ENCODE results near the gene EXOC7. TPM values are rescaled to one million over a fixed set of nuclear protein-coding genes. Genes with fewer than 3 reads are reported as not detected.

EXOC7 gene
- total RNA-seq, 1 donor from 2014 or later = 79.8 TPM

DNA sequence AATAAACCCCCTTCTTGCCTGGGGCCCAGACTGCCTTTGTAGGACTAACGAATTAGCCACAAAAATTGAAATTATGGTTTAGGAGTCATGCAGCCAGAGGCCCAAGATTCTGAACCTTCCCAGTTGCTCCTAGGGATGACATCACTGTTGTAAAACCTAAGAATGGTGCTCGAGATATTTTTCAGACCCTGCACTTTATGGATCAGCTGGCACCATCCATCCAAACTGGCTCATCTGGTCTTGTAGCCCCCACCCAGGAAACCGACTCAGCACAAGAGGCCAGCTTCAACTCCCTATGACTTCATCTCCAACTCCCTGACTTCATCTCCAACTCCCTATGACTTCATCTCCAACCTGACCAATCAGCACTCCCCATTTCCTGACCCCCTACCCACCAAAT, 65.5 kb downstream of the EXOC7 start:
- peaks cover 4 to 49% of the 10 kb centered on the region in 2 donors for H3K36me3 ChIP-seq
- intact Hi-C loops (cut with DNase I) = no loop called here
- H3K27ac ChIP-seq = no peak overlapping the region
- no peak overlapping the region for H3K4me3 ChIP-seq
- H3K9me3 ChIP-seq = no peaks in the 10 kb centered on the region
- no peak for DNase-seq (ENCODE audit: extremely low spot score in 2 of 2)
- no peaks in the 10 kb centered on the region for H3K27me3 ChIP-seq
- peaks cover 12% of the 10 kb centered on the region for H3K4me1 ChIP-seq
- TF ChIP-seq, protein P1, sequence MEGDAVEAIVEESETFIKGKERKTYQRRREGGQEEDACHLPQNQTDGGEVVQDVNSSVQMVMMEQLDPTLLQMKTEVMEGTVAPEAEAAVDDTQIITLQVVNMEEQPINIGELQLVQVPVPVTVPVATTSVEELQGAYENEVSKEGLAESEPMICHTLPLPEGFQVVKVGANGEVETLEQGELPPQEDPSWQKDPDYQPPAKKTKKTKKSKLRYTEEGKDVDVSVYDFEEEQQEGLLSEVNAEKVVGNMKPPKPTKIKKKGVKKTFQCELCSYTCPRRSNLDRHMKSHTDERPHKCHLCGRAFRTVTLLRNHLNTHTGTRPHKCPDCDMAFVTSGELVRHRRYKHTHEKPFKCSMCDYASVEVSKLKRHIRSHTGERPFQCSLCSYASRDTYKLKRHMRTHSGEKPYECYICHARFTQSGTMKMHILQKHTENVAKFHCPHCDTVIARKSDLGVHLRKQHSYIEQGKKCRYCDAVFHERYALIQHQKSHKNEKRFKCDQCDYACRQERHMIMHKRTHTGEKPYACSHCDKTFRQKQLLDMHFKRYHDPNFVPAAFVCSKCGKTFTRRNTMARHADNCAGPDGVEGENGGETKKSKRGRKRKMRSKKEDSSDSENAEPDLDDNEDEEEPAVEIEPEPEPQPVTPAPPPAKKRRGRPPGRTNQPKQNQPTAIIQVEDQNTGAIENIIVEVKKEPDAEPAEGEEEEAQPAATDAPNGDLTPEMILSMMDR (IDR thresholded peaks at IDR 0.05) = no peak
- TF ChIP-seq POLR2AphosphoS5 (IDR thresholded peaks at IDR 0.05; ENCODE audit: insufficient read depth in 1 of 2, low read depth in 1 of 2) = no peak
- TF ChIP-seq POLR2A (IDR thresholded peaks at IDR 0.05) = no peak

DNA sequence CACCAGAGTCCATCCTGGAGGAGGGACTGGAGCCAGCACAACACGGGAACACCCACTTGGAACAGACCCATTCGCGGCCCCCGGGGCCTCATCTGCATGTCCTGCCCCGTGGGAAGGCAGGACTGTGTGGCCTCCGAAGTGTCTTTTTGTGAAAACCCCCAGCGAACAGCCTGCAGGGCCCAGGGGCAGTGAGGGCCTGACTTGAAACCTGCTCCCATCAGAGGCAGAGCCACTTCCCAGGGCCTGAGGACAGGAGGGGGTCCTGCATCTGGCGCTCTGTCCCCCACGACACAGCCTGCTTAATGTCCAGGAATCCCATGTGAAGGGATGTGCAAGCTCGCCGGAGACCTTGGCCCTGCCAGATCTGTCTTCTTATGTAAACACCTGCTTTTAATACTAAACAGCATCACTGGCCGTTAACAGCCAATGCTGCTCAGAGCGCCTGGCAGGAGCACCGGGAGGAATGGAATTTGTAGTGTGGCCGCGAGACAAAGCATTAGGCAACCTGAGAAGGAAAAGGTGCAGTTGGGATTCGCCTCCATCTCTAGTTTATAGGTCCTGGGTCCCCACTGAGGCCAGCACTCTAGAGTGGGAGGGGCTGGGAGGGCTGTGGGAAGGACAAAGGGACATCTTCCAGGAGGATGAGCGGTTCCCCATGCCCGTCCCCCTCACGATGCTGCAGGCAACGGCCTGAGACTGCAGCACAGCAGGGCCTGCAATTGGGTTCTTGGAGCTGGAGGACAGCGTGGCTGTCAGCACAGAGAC, 66.9 kb downstream of the EXOC7 start:
- TF ChIP-seq, protein P1 (IDR thresholded peaks at IDR 0.05) = no peak

DNA sequence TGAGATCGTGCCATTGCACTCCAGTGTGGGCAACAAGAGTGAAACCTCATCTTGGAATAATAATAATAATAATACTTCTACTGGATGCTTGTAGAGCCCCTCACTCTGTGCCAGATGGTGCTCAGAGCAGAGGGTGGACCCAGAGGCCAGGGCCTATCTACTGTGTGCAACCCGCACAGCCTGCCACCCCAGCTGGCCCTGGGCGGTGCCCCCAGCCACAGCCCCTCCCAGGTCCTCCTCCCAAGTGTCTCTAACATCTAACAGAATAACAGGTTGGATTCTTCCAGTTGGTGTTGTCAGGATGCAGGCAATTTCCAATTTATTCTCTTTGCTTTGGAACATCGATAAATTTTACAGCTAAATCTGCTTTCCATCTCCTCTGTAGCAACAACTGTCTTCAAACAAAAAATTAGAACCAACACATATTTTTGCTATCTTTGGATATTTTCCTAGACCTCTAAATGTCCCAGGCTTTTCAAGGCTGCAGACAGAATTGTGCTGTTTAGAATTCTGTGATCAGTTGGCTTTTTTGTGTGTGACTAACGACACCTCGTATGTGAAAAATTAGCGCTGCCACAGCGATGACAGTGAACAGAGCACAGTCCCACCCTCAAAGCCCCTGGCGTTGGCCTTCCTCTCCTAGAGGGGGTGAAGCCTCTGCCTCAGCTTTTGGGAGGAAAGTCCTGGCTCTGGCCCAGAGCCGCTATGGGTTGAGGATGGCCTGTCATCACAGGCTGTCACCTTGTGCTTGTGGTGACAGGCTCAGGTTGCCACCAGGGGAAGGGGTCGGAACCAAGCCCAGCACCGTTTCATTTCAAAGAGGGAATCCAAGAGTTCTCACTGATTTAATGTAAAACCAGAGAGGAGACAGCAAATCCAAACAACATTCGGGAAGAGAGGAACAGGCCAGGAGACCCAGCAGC, 68.9 kb downstream of the EXOC7 start:
- Histone ChIP-seq H3K27ac (no peak overlapping the region), H3K4me3 (no peak overlapping the region)
- intact Hi-C loops (cut with DNase I) = no loop called here

More for the DNA sequence above, 66.9 kb downstream of the EXOC7 start:
- peaks cover 12% of the 10 kb centered on the region for H3K4me1 ChIP-seq
- H3K9me3 ChIP-seq = no peaks in the 10 kb centered on the region
- no peaks in the 10 kb centered on the region for H3K27me3 ChIP-seq
- peaks cover 4 to 35% of the 10 kb centered on the region in 2 donors for H3K36me3 ChIP-seq
- no peak overlapping the region for H3K27ac ChIP-seq
- intact Hi-C loops (cut with DNase I) = no loop called here
- no peak for DNase-seq (ENCODE audit: extremely low spot score in 2 of 2)
- no peak overlapping the region for H3K4me3 ChIP-seq

DNA sequence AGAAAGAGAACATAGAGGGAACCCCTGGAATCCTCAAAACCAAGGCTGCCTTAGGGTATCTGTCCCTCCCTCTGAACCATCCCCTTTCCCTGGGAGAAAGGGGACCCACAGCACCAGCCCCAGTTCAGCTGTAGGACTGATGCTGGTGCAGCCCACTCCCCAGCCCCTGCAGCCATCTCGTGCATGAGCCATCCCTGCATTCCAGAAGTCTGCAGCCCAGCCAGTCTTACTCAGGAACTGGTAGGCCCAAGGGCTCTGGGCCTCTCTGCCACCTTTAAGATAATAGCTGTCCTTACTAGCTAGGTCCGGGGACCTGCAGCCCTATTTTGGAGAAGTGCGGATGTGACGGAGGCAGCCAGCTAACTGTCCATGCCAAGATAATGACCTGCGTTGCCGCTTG, 70.4 kb downstream of the EXOC7 start:
- H3K9me3 ChIP-seq = no peaks in the 10 kb centered on the region
- no peak overlapping the region for H3K27ac ChIP-seq
- DNase-seq (ENCODE audit: extremely low spot score in 2 of 2) = no peak
- no peak overlapping the region for H3K4me3 ChIP-seq
- intact Hi-C loops (cut with DNase I) = no loop called here
- no peaks in the 10 kb centered on the region for H3K27me3 ChIP-seq
- peaks cover 21% of the 10 kb centered on the region for H3K4me1 ChIP-seq
- no peaks in the 10 kb centered on the region for H3K36me3 ChIP-seq
- no peak for TF ChIP-seq POLR2AphosphoS5 (IDR thresholded peaks at IDR 0.05; ENCODE audit: insufficient read depth in 1 of 2, low read depth in 1 of 2)
- TF ChIP-seq, protein P1 (IDR thresholded peaks at IDR 0.05) = no peak
- no peak for TF ChIP-seq POLR2A (IDR thresholded peaks at IDR 0.05)

More for the DNA sequence above, 68.9 kb downstream of the EXOC7 start:
- TF ChIP-seq POLR2AphosphoS5 (IDR thresholded peaks at IDR 0.05; ENCODE audit: insufficient read depth in 1 of 2, low read depth in 1 of 2) (no peak), POLR2A (IDR thresholded peaks at IDR 0.05) (no peak)
- TF ChIP-seq, protein P1 (IDR thresholded peaks at IDR 0.05) = no peak
- Histone ChIP-seq H3K36me3 (peaks cover 0 to 15% of the 10 kb centered on the region in 2 donors), H3K27me3 (no peaks in the 10 kb centered on the region), H3K9me3 (no peaks in the 10 kb centered on the region), H3K4me1 (peaks cover 15% of the 10 kb centered on the region)
- DNase-seq (ENCODE audit: extremely low spot score in 2 of 2) = no peak

All from vagina (tissue), 2 donors.